GM19025 (cell line): Measurements from ENCODE around the gene CGA.

Experiments
- ATAC-seq: cut with Tn5 transposase; IDR thresholded peaks from one replicate; pipeline ENCODE4 v1.9.1; 2021; ENCODE audit warnings: mild to moderate bottlenecking, low read depth, moderate library complexity; ENCODE audit not compliant: unreplicated experiment

CGA gene

GRCh38 chr6:87092435-87092834, 2.5 kb downstream of the CGA start:
- ATAC-seq: no peak

GRCh38 chr6:87089135-87089534, 5.8 kb downstream of the CGA start:
- ATAC-seq: no peak

DNA sequence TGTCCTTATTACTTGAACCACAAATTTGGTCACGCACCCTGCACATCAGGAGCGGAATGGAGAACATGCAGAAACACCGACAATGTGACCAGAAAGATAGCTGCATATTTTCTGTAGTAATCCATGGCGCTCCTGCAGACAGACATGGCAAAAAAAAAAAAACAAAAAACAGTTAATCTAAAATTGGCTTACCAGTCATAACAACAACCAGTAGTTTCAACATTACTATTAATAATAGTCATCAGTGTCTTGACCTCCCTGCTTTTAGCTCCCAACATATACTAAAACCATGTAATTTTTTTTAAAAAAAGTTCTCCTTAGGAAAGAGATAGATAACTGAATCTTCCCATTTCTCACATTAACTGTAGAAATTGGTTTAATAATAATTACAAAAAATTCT, 6.8 kb downstream of the CGA start:
- ATAC-seq: no peak

- ATAC-seq: no peak
Measured at GRCh38 chr6:87082160-87082721, 12.7 kb downstream of the CGA start.

GRCh38 chr6:87078983-87079616, 15.8 kb downstream of the CGA start:
- ATAC-seq: no peak

DNA sequence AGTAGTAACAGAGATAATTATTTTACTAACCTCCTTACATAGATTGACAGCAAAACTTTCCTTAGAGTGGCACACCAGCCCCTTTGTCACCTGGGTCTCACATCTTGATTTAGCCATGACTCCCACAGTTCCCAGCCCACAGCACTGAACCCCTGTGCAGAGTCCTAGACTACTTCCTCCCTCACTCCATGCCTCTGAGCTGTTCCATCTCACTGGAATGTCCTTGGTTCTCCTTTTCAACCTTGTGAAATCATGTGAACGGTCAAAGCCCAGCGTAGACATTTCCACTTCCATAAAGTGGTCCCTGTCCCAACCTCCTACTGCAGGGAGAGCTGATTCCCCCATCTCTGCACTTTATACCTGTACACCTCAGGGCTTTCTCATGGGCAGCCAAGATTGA, 19.7 kb downstream of the CGA start:
- no peak for ATAC-seq

DNA sequence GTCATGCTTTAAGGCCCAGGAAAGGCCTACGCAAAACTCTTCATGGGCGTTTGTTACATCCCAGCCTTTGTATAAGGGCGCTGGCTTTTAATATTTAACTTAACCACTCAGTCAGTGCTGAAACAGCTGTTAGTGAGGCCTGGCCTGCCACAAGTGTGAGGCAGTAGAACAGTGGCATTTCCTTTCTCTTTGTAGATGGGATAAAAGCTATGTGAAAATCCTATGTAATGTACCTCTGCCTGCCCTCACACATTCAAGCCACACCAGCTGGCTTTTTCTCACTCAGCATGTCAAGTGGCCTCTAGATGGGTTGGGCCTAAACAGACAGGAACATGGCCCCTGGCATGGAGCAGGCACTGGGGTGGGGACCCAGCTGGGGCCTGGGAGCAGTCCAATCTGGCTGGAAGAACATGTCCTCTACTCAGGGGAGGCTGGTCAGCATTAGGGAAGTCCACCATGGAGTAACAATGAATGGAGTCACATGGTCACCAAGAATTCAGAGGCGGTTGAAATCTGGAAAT, 20.7 kb downstream of the CGA start:
- ATAC-seq: peak; percentile 60

- ATAC-seq: no peak
Measured at GRCh38 chr6:87071683-87072082, 23.2 kb downstream of the CGA start.

GRCh38 chr6:87070741-87071140, 24.2 kb downstream of the CGA start:
- no peak for ATAC-seq

DNA sequence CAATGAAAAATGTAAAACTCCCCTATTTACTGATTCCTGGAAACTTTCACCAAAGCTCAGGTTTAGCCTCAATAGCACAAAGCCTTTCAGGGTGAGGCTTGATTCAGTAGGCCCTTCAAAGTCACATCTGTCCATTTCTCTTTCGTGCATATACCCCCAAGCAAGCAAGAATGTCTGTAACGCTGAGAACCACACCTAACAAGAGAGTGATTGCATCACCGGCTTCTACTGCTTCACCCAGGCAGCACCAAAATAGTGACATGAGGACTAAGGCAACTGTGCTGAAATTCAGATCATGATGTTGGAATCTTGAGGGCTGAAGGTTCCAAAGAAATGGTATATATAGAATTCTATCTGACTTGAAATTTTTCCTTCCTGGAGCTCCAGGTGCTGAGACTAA, 26.1 kb downstream of the CGA start:
- no peak for ATAC-seq

DNA sequence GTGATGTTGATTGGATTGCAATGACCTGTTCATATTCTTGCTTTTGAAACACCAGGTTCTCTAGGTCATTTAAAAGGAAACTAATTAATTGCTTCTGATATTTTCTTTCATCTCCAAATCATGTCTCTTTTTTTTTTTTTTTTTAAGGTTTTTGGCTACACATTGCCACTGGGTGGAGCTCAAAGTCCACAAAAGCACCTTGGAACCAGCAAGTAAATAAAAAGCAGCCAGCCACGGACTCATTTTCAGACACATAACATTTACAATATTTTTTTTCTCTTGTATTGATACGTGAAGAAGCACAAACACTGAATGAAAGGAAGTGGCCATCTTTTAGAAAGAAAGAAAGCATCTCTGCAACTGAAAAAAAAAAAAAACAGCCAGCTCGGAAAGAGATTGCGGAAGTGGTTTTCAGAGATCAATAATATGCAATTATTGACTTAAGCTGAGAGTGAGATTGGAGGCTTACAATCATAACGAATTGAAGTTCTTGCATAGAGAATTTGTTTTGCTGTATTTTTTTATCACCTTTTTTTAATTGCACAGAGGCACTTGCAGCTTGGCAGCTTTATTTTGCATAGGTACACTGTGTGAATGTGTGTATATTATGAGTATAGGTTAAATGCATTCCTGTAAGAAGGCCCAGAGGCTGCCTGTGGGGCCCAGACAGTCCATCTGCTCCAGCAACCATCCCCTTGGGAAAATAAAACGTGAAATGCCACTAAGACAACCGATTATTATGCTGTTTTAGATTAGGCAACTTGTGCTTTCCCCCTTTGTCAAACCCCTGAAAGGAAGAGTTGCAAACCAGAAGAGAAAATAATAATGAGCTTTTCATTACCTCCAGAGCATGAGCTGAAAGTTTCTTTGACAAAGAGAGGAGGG, 28.2 kb downstream of the CGA start:
- no peak for ATAC-seq

DNA sequence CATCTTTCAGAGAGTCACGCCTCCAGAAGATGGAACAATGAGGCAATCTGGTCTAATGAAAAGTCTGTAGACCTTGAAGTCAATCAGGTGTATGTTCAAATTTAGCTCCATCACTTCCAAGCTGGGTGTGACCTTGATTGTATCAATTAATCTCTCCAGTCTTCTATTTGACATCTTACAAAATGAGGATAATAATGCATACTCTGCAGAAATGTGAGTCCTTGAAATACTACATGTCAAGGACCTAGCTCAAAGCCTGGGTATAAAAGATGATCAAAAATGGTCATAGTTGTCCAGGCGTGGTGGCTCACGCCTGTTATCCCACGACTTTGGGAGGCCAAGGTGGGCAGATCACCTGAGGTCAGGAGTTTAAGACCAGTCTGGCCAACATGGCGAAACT, 29.8 kb downstream of the CGA start:
- ATAC-seq: no peak

DNA sequence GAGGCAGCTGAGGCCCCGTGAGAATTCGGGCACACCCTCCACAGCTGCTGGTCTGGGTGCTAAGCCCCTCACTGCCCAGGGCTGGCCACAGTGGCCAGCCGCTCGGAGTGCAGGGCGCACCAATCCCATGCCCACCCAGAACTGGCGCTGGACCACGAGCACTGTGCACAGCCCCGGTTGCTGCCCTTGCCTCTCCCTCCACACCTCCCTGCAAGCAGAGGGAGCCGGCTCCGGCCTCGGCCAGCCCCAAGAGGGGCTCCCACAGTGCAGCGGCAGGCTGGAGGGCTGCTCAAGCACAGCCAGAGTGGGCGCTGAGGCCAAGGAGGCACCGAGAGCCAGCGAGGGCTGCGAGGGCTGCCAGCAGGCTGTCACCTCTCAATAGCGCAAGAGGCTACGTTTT, 35.0 kb downstream of the CGA start:
- ATAC-seq: no peak

DNA sequence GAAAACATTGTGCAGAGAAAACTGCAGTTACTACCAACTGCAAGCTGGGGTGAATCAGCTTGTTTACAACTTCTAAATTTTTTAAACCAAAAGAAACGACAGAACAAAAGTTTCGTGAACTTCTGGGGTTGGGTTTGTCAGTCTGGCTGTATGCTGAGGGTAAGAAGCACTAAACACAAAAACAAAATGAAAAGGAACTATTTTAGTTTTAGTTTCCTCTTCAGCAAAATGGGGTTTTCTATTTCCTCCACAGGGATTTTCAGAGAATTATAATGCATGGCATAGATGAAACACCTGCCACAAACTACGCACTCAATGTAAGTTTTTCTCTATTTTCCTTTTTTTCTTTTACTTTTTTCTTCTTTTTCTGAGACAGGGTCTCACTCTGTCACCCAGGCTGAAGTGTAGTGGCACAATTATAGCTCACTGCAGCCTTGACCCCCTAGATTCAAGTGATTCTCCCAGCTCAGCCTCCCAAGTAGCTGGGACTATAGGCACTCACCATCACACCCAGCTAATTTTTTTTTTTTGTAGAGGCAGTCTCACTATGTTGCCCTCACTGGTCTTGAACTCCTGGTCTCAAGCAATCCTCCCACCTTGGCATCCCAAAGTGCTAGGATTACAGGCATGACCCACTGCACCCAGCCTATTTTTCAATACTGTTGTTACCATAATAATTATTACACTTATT, 40.6 kb downstream of the CGA start:
- no peak for ATAC-seq

GRCh38 chr6:87053312-87053711, 41.6 kb downstream of the CGA start:
- no peak for ATAC-seq

DNA sequence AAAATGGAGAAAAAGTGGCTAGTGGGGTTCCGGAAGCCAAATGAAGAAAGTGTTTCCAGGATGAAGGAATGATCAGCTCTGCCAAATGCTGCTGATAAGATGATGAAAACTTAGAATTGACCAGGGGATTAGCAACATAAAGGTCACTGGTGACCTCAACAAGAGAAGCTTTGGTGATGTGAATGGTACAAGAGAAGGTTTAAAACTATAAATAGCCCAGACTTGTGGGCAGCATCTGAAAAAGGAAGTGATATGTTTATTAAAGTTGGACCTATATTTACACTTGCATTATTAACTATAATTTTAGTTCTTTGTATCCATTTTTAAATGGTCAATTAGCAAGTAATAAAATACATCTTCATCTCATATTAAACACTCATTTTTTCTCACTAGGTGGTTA, 45.1 kb downstream of the CGA start:
- ATAC-seq: no peak

- ATAC-seq: no peak
Measured at GRCh38 chr6:87045521-87046075, 49.3 kb downstream of the CGA start.

- ATAC-seq: no peak
Measured at GRCh38 chr6:87040729-87041128, 54.2 kb downstream of the CGA start.
